Mononuclear cell (primary cell): ENCODE data around the gene KCNQ1OT1. TPM values are rescaled to one million over a fixed set of nuclear protein-coding genes. Genes with fewer than 3 reads are reported as not detected.

Experiments
- H3K27me3 ChIP-seq: 2 replicates; pipeline ENCODE4 v1.6.0; 2011; ENCODE audit warnings: low read length, control low read depth; ENCODE audit not compliant: insufficient read depth
- H3K4me1 ChIP-seq: 2 replicates; pipeline ENCODE4 v1.5.1; 2011; ENCODE audit warnings: mild to moderate bottlenecking, low read length, control low read depth; ENCODE audit not compliant: insufficient read depth
- H3K4me3 ChIP-seq: 2 replicates; pipeline ENCODE4 v1.5.1; 2011; ENCODE audit warnings: mild to moderate bottlenecking, low read length, moderate library complexity
- H3K9me3 ChIP-seq: 2 replicates; pipeline ENCODE4 v1.5.1; 2011; ENCODE audit warnings: low read depth, mild to moderate bottlenecking, control low read depth, low read length
- total RNA-seq: library from RNA; depleted of rRNA; stranded (reverse); fragments of >200 nt; gene quantifications from one replicate; pipeline ENCODE4 v1.2.3, GENCODE V29; 2012

KCNQ1OT1 gene
- total RNA-seq, 1 donor: 0.31 TPM

DNA sequence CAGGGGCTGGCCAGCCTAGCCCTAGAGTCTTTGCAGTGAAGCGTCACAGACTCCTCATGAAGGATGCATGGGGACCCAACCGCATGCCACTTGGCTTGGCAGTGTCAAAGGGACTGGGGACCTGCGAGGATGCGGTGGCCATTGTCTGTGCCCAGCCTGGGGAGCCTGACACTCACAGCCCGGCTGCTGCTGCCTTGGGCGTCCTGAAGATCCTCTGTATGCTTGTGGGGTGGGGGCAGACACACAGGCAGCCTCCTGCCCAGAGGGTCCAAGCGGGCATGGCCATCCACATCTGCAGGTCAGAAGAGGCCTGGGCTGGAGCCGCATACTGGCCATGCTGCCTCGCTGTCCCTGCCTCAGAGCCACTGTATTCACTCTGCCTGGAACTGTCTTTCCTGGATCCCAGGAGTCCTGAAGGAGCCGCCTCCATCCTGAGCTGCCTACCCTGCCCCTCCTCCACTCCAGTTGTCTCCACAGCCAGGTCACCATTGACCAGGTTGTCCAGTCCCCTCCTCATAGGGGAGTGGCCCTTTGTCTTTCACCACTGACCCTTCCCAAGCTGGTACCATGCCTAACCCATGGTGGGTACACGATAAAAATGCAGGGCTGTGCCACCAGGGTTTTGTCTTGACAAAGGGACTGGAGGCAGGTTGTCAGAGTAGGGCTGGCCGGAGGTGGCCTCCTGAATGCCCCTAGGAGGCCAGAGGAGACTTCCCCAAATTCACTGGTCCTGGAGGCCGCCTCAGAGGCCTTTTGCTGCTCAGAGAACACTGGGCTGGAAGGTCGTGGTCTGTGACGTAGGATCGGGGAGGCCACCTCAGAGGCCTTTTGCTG, 107.0 kb downstream of the KCNQ1OT1 start:
- H3K4me1 ChIP-seq: no peaks in the 10 kb centered on the region
- H3K9me3 ChIP-seq: peaks cover 5% of the 10 kb centered on the region
- H3K27me3 ChIP-seq: no peaks in the 10 kb centered on the region
- H3K4me3 ChIP-seq: no peak overlapping the region

DNA sequence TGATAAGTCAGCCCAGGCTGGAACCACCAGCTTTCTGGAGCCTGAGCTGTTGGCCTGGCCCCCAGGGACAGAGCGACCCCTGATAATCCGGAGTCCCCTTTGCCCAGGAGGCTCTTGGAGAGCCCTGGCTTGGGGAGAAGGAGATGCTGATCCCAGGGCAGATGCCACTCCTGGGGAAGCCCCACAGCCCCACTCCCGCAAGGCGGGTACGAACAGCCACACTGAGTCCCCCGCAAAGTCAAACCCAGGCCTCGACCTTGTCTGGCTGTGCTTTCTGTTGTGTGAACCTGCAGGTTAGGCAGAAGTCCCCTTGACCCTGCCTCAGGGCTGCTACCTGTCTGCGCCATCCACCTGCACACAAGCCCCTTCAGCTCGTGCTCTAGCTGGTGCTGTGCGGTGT, 108.0 kb downstream of the KCNQ1OT1 start:
- H3K9me3 ChIP-seq: no peaks in the 10 kb centered on the region
- no peaks in the 10 kb centered on the region for H3K4me1 ChIP-seq
- no peaks in the 10 kb centered on the region for H3K27me3 ChIP-seq
- H3K4me3 ChIP-seq: no peak overlapping the region

DNA sequence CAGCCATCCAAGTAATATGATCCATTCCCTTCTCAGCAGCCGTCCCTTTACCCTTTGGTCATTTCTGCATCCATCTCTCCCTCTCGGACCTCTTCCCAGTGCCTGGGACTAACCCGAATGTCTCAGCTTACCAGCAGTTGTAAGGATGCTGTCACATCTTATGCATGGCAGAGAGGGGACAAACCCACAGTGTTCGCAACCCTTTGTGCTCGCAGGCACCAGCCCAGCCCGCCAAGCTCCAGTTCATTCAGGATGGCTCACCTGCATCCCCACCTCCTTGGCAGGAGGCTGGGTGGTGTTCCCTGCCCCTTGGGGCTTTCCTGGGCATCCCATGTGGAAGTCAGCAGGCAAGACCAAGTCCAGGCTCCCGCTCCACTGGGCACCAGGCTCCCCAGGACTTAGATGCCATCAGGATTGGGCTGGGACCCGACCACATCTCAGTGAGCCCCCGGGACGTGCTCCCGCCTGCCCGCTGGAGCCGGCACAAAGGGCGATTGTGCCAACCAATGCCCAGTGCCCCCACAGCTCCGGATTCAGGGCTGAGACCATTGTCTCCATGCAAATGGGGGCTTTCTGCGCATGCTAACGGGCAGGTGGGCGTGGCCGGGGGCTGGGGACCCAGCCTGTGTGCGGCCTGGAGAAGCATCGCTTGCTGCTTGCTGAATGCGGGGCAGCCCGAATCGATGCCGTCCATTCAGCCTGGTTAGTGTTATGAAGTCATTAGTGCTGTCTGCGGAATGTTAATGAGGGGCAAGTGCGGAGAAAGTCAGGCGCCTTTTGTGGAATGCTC, 108.6 kb downstream of the KCNQ1OT1 start:
- Histone ChIP-seq H3K4me3 (no peak overlapping the region), H3K9me3 (no peaks in the 10 kb centered on the region), H3K4me1 (no peaks in the 10 kb centered on the region), H3K27me3 (no peaks in the 10 kb centered on the region)

DNA sequence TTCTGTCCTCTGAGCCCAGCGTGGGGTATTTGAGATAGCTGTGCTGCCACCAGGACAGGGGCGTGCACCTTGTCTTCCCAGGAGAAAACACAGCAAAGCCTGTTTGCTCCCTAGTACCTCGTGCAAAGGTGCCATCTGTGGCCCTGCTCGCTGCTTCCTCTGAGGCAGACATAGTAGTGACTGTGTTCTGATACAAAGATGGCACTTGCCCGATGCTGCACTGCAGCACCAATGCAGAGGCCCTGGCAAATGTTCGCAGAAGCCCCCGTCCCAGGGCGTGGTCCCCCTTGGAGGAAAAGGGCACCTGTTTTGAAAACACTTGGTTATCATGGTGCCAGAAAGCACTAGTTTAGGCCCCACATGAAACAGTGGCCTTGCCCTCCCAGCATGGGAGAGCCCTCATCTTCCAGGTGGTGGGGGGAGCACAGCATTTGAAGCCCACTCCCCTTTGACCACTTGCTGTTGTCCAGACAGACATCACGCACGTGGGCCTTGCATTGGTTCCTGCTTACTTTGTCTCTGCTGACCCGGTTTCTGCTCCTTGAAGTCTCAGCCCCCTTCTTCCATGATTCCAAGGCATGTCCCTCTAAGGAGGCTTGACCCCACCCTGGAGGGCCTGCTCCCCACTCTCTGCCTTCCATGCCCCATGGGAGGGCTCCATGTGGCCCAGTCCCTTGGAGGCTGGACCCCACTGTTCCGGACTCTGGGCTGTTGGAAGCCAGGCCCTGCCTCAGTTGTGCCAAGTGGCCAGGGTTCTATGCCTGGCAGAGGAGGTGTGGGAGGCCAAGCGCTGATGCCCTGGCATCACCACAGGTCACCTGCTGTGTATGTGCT, 109.4 kb downstream of the KCNQ1OT1 start:
- no peaks in the 10 kb centered on the region for H3K9me3 ChIP-seq
- no peaks in the 10 kb centered on the region for H3K27me3 ChIP-seq
- no peaks in the 10 kb centered on the region for H3K4me1 ChIP-seq
- no peak overlapping the region for H3K4me3 ChIP-seq

DNA sequence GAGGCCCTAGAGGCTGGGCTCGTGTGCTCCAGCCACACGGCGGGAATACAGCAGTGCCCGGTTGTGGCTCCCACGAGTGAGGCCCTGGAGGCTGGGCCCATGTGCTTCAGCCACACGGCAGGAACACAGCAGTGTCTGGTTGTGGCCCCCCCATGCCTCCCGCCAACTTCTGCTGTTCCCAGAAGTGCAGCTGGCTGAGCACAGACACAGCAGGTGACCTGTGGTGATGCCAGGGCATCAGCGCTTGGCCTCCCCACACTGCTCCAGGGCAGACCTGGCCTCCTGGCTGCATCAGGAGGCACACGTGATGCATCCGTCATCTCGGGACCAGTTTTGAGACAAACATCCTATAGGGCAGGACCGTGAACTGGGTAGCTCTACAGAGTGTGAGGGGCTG, 110.3 kb downstream of the KCNQ1OT1 start:
- Histone ChIP-seq H3K27me3 (no peaks in the 10 kb centered on the region), H3K4me3 (no peak overlapping the region), H3K4me1 (no peaks in the 10 kb centered on the region), H3K9me3 (no peaks in the 10 kb centered on the region)

DNA sequence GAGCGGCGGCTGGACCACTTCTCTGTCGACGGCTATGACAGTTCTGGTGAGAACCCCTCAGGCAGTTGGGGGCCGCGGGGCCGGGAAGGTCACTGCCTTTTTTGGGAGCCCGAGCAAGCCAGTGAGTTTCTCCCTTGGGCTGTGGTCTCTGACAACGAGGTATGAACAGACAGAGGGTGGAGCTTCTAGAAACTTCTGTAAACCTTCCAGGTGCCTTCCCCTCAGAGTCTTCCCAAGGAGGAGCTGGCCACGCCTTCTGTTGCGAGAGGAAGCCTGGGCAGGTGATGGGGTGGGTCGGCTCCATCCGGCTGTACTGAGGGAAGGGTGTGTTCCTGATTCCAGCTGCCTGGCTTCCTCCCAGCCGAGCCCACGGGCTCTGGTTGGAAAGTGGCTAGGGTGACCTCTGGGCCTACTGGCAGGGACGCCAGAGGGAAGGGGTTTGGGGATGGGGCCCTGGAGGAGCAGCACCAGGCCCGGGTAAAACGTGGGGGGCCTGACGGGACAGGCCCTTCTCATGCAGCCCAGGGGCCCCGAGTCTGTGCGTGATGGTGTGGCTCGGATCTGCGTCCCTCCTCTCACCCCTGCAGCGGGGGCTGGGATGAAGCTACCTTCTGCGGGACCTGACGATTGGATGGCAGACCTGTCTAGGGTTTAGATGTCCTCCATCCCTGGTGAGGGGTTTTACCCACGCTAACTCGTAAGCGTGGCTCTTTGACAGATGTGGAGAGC, 110.8 kb downstream of the KCNQ1OT1 start:
- H3K4me1 ChIP-seq: no peaks in the 10 kb centered on the region

DNA sequence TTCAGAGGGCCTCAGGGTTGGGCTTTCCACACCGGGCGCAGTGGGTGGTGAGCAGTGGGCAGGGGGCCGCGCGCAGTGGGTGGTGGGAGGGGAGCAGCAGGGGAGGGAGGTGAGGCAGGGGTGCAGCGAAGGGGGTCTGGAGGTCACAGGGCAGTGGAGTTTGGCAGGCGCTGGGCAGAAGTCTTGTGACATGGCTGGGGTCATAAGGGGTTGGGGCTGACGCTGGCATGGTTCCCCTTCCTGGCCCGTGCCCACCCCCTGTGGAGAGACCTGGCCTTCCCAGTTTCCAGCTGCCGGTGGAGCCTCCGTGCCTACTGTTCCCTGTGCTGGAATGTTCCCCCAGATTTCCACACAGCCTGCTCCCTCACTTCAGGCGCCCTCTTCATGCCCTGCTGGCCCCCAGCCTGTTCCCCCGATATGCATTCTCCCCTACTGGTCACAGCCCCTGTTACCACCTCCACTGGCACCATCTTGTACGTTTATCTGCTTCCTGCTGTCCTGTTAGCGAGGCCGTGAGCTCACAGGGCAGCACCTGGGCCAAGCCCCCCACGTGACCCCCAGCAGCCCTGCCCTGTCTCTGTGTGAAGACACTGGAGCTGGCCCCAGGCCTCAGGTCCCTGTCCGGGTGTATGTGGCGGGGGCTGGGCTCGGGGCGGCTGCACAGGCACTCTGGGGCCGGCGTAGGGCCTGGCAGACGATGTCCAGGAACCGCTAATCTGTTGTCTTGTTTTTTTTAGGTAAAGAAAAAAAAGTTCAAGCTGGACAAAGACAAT, 111.6 kb downstream of the KCNQ1OT1 start:
- Histone ChIP-seq H3K27me3 (no peaks in the 10 kb centered on the region), H3K9me3 (no peaks in the 10 kb centered on the region), H3K4me3 (no peak overlapping the region), H3K4me1 (no peaks in the 10 kb centered on the region)

More for the DNA sequence above, 110.8 kb downstream of the KCNQ1OT1 start:
- no peaks in the 10 kb centered on the region for H3K27me3 ChIP-seq
- H3K4me3 ChIP-seq: no peak overlapping the region
- no peaks in the 10 kb centered on the region for H3K9me3 ChIP-seq

DNA sequence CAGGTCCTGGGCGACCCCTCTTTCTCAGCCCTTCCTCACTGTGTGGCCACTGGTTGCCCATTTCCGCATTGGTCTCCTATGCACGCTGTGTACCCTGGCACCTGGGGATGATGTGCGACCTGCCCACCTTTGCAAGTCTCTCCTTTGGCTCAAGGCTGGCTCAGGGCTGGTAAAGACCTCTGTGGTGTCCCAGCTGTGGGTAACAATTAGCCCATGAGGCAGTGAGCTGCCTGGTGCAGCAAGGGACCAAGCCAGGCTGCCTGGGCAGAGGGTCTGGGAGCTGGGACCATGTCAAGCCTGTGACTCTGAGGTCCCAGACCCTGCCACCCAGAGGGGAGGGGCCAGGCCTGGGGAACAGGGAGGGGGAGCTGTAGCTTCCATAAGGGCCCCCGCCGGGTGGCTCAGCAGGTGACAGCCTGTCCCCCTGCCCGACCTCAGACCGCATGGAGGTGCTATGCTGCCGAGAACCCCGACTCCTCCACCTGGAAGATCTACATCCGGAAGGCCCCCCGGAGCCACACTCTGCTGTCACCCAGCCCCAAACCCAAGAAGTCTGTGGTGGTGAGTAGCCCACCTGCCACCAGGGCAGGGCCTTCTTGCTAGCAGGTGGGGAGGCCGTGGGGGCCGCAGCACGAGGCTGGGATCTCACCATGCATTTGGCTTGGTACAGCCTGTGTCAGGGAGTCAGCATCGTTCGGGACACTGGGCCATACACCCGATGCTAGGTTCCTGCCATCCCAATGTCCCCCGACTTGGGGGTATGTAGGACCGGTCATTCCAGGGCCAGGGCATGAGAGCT, 112.5 kb downstream of the KCNQ1OT1 start:
- Histone ChIP-seq H3K4me3 (no peak overlapping the region), H3K27me3 (no peaks in the 10 kb centered on the region), H3K4me1 (no peaks in the 10 kb centered on the region), H3K9me3 (no peaks in the 10 kb centered on the region)

DNA sequence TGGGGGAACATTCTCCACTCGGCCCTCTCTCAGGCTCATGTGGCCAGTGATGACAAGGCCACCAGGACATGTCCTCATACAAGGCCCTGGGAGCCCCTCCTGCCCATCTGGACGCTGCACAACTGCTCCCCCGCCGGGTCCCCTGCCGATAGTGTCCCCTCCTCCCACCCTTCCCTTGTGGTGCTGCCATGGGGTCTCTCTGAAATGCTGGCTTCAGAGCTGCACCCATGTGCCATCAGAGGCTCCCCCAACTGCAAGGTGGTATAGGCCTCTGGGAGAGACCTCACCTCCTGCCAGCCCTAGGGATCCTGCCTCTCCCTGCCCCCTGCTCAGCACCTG, 113.0 kb downstream of the KCNQ1OT1 start:
- H3K27me3 ChIP-seq: no peaks in the 10 kb centered on the region
- H3K4me3 ChIP-seq: no peak overlapping the region
- H3K9me3 ChIP-seq: no peaks in the 10 kb centered on the region
- no peaks in the 10 kb centered on the region for H3K4me1 ChIP-seq

DNA sequence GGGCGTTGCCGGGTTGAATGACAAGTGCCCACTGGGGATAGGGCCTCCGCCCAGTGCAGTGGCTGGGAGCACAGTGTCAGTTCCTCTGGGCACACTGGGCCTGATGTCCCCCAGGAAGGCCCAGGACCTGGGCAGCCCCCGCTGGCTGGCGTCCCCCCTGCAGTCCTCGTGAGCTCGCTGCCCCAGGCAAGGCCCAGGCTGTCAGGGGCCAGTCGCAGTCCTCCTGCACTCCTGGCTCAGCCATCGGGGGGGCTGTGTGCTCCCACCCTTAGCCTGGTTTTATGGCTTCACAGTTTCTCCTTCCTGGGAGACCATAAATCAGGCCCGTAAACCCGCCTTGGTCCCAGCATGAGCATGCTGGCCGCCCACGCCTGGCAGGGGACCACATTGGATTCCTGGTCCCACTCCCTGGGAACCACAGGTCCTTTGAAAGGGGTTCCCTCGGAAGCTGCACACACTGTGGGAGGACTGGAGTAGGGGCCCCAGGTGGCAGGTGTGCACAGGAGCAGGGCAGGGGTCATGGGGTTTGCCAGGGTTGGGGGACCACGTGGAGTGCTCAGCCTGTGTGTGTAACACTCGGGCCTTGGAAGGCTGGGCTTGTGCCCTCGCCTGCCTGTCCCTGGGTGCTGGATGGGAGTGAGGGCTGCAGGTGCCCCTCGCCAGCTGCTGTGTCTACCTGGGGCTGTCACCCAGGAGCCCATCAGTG, 113.6 kb downstream of the KCNQ1OT1 start:
- Histone ChIP-seq H3K4me1 (no peaks in the 10 kb centered on the region), H3K9me3 (no peaks in the 10 kb centered on the region), H3K4me3 (no peak overlapping the region)

DNA sequence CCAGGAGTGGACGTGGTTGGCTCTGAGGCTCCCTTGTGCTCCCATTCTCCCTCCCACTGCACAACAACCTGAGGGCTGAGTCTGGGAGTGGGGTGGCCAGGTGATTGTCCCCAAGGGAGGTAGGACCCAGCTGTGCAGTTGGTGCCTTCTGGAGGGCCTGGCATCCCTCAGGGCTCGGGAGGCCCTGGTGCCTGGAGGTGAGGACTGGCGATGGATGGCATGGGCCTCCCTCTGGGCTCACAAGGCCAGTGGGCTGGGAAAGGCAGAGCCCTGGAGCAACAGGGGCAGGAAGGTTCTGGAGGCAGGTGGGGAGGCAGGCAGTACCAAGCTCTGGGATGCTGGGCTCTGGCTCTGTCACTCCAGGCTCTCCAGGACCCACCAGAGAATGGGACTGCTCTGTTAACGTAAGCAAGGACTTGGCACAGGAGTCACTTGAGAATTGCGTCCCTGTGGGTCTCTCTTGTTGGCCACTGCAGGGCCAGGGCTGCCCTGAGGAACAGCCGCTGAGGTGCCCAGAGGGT, 114.2 kb downstream of the KCNQ1OT1 start:
- no peaks in the 10 kb centered on the region for H3K4me1 ChIP-seq
- H3K27me3 ChIP-seq: no peaks in the 10 kb centered on the region
- H3K9me3 ChIP-seq: no peaks in the 10 kb centered on the region
- H3K4me3 ChIP-seq: no peak overlapping the region

More for the DNA sequence above, 113.6 kb downstream of the KCNQ1OT1 start:
- no peaks in the 10 kb centered on the region for H3K27me3 ChIP-seq

DNA sequence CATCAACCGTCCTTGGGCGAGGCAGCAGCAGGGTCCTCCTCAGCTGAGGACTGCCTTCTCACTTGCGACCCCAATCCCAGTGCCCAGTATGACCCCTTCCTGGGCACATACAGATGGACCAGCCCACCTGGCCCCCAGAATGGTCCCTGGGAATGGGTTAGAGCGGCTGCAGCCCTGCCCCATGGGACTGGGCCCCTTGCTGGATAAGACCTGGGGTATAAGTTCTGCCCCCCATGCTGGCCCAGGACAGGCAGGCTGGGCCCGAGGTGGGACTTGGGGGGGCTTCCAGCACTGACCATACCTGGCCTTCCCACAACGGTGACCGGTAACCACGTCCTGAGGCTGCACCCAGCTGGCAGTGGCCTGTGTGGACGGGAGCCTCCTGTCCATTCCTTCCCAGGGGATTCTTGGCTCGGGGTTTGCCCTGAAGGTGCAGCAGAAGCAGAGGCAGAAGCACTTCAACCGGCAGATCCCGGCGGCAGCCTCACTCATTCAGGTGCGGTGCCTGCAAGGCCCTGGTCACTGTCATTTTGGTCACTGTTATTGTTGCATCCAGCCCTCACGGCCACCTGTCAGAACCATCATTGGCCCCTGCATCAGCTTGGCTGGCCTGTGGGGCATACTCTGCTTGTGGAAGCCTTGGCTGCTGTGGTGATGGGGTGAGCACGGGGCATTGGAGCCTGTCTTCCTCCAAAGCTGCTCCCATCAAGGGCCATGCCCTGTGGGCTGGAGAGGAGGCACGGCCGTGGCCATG, 114.8 kb downstream of the KCNQ1OT1 start:
- Histone ChIP-seq H3K4me3 (no peak overlapping the region), H3K4me1 (no peaks in the 10 kb centered on the region), H3K27me3 (no peaks in the 10 kb centered on the region), H3K9me3 (no peaks in the 10 kb centered on the region)
